Skeletal muscle tissue (tissue), 4 donors: Measurements from ENCODE around the gene CWC15. TPM values are rescaled to one million over a fixed set of nuclear protein-coding genes. Genes with fewer than 3 reads are reported as not detected.
"Not testable (repeated sequence)": the region's sequence is repeated elsewhere in the genome, so short reads cannot be mapped to it uniquely, and the experiment has no call there.

Experiments
- H3K27ac ChIP-seq: one replicate; pipeline ENCODE4 v1.7.0; 2013; ENCODE audit warnings: mild to moderate bottlenecking, low read depth, low read length, inconsistent platforms
- H3K27me3 ChIP-seq, 3 donors: one replicate each; pipeline ENCODE4 v1.7.0; 2013; ENCODE audit warnings: low read length in 3 of 3; ENCODE audit not compliant: control insufficient read depth in 3 of 3, insufficient read depth in 3 of 3
- H3K36me3 ChIP-seq, 3 donors: one replicate each; pipeline ENCODE4 v1.7.0; 2013; ENCODE audit warnings: low read length in 3 of 3; ENCODE audit not compliant: control insufficient read depth in 3 of 3, insufficient read depth in 3 of 3
- H3K4me1 ChIP-seq, 3 donors: one replicate each; pipeline ENCODE4 v1.7.0; 2013; ENCODE audit warnings: low read length in 3 of 3, mild to moderate bottlenecking in 3 of 3; ENCODE audit not compliant: control insufficient read depth in 3 of 3, insufficient read depth in 3 of 3
- H3K4me3 ChIP-seq, 3 donors: one replicate each; pipeline ENCODE4 v1.7.0; 2013; ENCODE audit warnings: low read length in 3 of 3
- H3K9ac ChIP-seq, 3 donors: one replicate each; pipeline ENCODE4 v1.7.0; 2013; ENCODE audit warnings: low read length in 3 of 3, mild to moderate bottlenecking in 3 of 3, moderate library complexity in 2 of 3, low read depth in 1 of 3
- H3K9me3 ChIP-seq, 3 donors: one replicate each; pipeline ENCODE4 v1.7.0; 2013; ENCODE audit warnings: low read length in 3 of 3; ENCODE audit not compliant: control insufficient read depth in 3 of 3
- total RNA-seq: library from RNA; depleted of rRNA; stranded (reverse); fragments of >200 nt; gene quantifications from one replicate; pipeline ENCODE4 v1.2.3, GENCODE V29; 2014
- donor health status: Osteomylitis.

Gene CWC15
- total RNA-seq, 1 donor from 2014 or later, result 28.7 TPM

- Histone ChIP-seq H3K27me3 (no peaks in the 10 kb centered on the region), H3K27ac (peak overlapping the region; percentile 21), H3K36me3 (no peaks in the 10 kb centered on the region), H3K9ac (no peak overlapping the region), H3K4me1 (peaks cover 11 to 20% (median 16%) of the 10 kb centered on the region in 3 donors), H3K9me3 (no peaks in the 10 kb centered on the region), H3K4me3 (no peak overlapping the region)
Measured at GRCh38 chr11:94933223-94934130, 39.9 kb downstream of the CWC15 start.

- no peaks in the 10 kb centered on the region for H3K27me3 ChIP-seq
- H3K4me3 ChIP-seq, result no peak overlapping the region
- no peaks in the 10 kb centered on the region for H3K36me3 ChIP-seq
- no peak overlapping the region for H3K9ac ChIP-seq
- H3K27ac ChIP-seq, result no peak overlapping the region
- no peaks in the 10 kb centered on the region for H3K9me3 ChIP-seq
- peaks cover 12 to 20% (median 14%) of the 10 kb centered on the region in 3 donors for H3K4me1 ChIP-seq
Measured at GRCh38 chr11:94932503-94932902, 40.9 kb downstream of the CWC15 start.

- not testable (repeated sequence) for H3K27ac ChIP-seq, H3K9ac ChIP-seq, H3K27me3 ChIP-seq, H3K36me3 ChIP-seq, H3K9me3 ChIP-seq, H3K4me3 ChIP-seq
- peaks cover 16 to 24% (median 18%) of the 10 kb centered on the region in 3 donors for H3K4me1 ChIP-seq
Measured at GRCh38 chr11:94932072-94932471, 41.3 kb downstream of the CWC15 start.

GRCh38 chr11:94928117-94928990, 45.0 kb downstream of the CWC15 start:
- no peak overlapping the region for H3K27ac ChIP-seq
- no peaks in the 10 kb centered on the region for H3K27me3 ChIP-seq
- H3K4me3 ChIP-seq, result no peak overlapping the region
- H3K4me1 ChIP-seq, result peaks cover 21 to 23% (median 22%) of the 10 kb centered on the region in 3 donors
- no peaks in the 10 kb centered on the region for H3K9me3 ChIP-seq
- H3K36me3 ChIP-seq, result no peaks in the 10 kb centered on the region
- H3K9ac ChIP-seq, result no peak overlapping the region

GRCh38 chr11:94926698-94927237, 46.6 kb downstream of the CWC15 start:
- Histone ChIP-seq H3K27me3 (no peaks in the 10 kb centered on the region), H3K9ac (peak overlapping the region in 1 of 3 donors; percentile 65), H3K9me3 (no peaks in the 10 kb centered on the region), H3K27ac (peak overlapping the region; percentile 63), H3K4me3 (no peak overlapping the region), H3K4me1 (peaks cover 21 to 22% (median 21%) of the 10 kb centered on the region in 3 donors), H3K36me3 (no peaks in the 10 kb centered on the region)

GRCh38 chr11:94926271-94926625, 47.1 kb downstream of the CWC15 start:
- no peak overlapping the region for H3K9ac ChIP-seq
- no peak overlapping the region for H3K4me3 ChIP-seq
- H3K36me3 ChIP-seq, result no peaks in the 10 kb centered on the region
- H3K27me3 ChIP-seq, result no peaks in the 10 kb centered on the region
- peak overlapping the region; percentile 63 for H3K27ac ChIP-seq
- no peaks in the 10 kb centered on the region for H3K9me3 ChIP-seq
- peaks cover 21 to 22% (median 21%) of the 10 kb centered on the region in 3 donors for H3K4me1 ChIP-seq

- no peak overlapping the region for H3K27ac ChIP-seq
- H3K36me3 ChIP-seq, result no peaks in the 10 kb centered on the region
- H3K4me3 ChIP-seq, result no peak overlapping the region
- no peaks in the 10 kb centered on the region for H3K9me3 ChIP-seq
- H3K9ac ChIP-seq, result no peak overlapping the region
- H3K27me3 ChIP-seq, result no peaks in the 10 kb centered on the region
- H3K4me1 ChIP-seq, result peaks cover 21 to 22% (median 21%) of the 10 kb centered on the region in 3 donors
Measured at GRCh38 chr11:94925422-94926270, 47.7 kb downstream of the CWC15 start.

GRCh38 chr11:94924612-94925011, 48.7 kb downstream of the CWC15 start:
- no peaks in the 10 kb centered on the region for H3K36me3 ChIP-seq
- no peak overlapping the region for H3K9ac ChIP-seq
- H3K4me1 ChIP-seq, result peaks cover 21 to 22% (median 21%) of the 10 kb centered on the region in 3 donors
- H3K4me3 ChIP-seq, result no peak overlapping the region
- H3K27me3 ChIP-seq, result no peaks in the 10 kb centered on the region
- no peak overlapping the region for H3K27ac ChIP-seq
- H3K9me3 ChIP-seq, result no peaks in the 10 kb centered on the region

GRCh38 chr11:94924171-94924572, 49.2 kb downstream of the CWC15 start:
- H3K4me1 ChIP-seq, result peaks cover 21 to 22% (median 21%) of the 10 kb centered on the region in 3 donors
- H3K9ac ChIP-seq, result no peak overlapping the region
- no peaks in the 10 kb centered on the region for H3K27me3 ChIP-seq
- H3K27ac ChIP-seq, result no peak overlapping the region
- no peak overlapping the region for H3K4me3 ChIP-seq
- no peaks in the 10 kb centered on the region for H3K36me3 ChIP-seq
- H3K9me3 ChIP-seq, result no peaks in the 10 kb centered on the region
